HEK293 (cell line): ENCODE results near the gene CISH.

Source experiments
- OSR2 ChIP-seq: fragments of 450-650 bp; formaldehyde crosslinking; IDR thresholded peaks from 2 replicates; pipeline ENCODE4 v1.5.1; 2016; ENCODE audit warnings: missing biosample characterization, missing genetic modification characterization
- SCRT2 ChIP-seq: fragments of 450-650 bp; formaldehyde crosslinking; IDR thresholded peaks from 2 replicates; pipeline ENCODE4 v1.5.1; 2016; ENCODE audit warnings: missing biosample characterization, missing genetic modification characterization
- YY1 ChIP-seq: fragments of 450-650 bp; formaldehyde crosslinking; IDR thresholded peaks from 2 replicates; pipeline ENCODE4 v1.5.1; 2018; ENCODE audit warnings: missing biosample characterization, missing genetic modification characterization
- ZFP69B ChIP-seq: fragments of 450-650 bp; formaldehyde crosslinking; IDR thresholded peaks from 2 replicates; pipeline ENCODE4 v1.5.1; 2016; ENCODE audit warnings: missing biosample characterization, missing genetic modification characterization
- ZNF157 ChIP-seq: fragments of 450-650 bp; formaldehyde crosslinking; IDR thresholded peaks from 2 replicates; pipeline ENCODE4 v1.5.1; 2016; ENCODE audit warnings: missing biosample characterization, missing genetic modification characterization
- ZNF175 ChIP-seq: fragments of 450-650 bp; formaldehyde crosslinking; IDR thresholded peaks from 2 replicates; pipeline ENCODE4 v1.5.1; 2016; ENCODE audit warnings: missing biosample characterization, missing genetic modification characterization
- ZNF274 ChIP-seq, 2 experiments: fragments of 200-500 bp in 1 of 2; fragments of 450-650 bp in 1 of 2; sonication (Bioruptor generic) in 1 of 2; formaldehyde crosslinking in 1 of 2; IDR thresholded peaks; 2 replicates each; pipeline versions ENCODE4 v1.5.1 to v1.6.1; 2014 to 2016; ENCODE audit warnings: borderline replicate concordance in 1 of 2, inconsistent platforms in 1 of 2, low read length in 1 of 2, missing biosample characterization in 1 of 2, missing genetic modification characterization in 1 of 2
- ZNF654 ChIP-seq: fragments of 450-650 bp; formaldehyde crosslinking; IDR thresholded peaks from 2 replicates; pipeline ENCODE4 v1.5.1; 2016; ENCODE audit warnings: low read depth, missing biosample characterization, missing genetic modification characterization
- ZNF830 ChIP-seq: fragments of 450-650 bp; IDR thresholded peaks from 2 replicates; pipeline ENCODE4 v1.5.0; 2018; ENCODE audit warnings: missing biosample characterization, missing genetic modification characterization, low read depth, mild to moderate bottlenecking, moderate library complexity
- TF ChIP-seq, protein P1 (sequence below): fragments of 450-650 bp; formaldehyde crosslinking; IDR thresholded peaks from 2 replicates; pipeline ENCODE4 v1.5.1; 2016; ENCODE audit warnings: missing biosample characterization, missing genetic modification characterization

DNA sequence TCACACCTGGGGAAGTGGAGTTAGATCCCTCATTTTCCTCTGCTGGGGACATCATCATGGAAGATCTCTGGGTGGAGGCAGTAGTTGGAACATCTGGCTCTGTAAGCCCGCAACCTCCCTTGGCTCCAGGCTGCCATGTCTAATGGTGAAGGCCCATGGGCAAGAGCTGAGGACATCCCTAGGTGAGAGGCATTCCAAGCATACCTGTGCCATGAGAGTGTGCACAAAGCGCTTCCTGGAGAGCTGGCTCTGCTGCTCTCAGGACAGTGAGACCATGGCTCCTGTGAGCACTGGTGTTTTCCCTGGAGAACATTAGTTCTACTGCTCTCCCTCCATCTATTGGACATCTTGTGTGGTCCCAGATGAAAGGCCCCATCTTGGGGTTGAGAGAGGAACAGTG, 13.1 kb upstream of the CISH start:
- TF ChIP-seq ZNF274 (IDR thresholded peaks at IDR 0.05; ENCODE audit: low read length) (no peak), ZNF274 (tag by site-specific recombination; IDR thresholded peaks at IDR 0.05; ENCODE audit: borderline replicate concordance) (no peak), ZFP69B (no peak), SCRT2 (tag by site-specific recombination) (no peak), YY1 (no peak), ZNF654 (tag by site-specific recombination) (no peak), ZNF157 (tag by site-specific recombination) (no peak), ZNF830 (no peak), OSR2 (tag by site-specific recombination) (no peak), ZNF175 (tag by site-specific recombination) (no peak)
- TF ChIP-seq, protein P1, sequence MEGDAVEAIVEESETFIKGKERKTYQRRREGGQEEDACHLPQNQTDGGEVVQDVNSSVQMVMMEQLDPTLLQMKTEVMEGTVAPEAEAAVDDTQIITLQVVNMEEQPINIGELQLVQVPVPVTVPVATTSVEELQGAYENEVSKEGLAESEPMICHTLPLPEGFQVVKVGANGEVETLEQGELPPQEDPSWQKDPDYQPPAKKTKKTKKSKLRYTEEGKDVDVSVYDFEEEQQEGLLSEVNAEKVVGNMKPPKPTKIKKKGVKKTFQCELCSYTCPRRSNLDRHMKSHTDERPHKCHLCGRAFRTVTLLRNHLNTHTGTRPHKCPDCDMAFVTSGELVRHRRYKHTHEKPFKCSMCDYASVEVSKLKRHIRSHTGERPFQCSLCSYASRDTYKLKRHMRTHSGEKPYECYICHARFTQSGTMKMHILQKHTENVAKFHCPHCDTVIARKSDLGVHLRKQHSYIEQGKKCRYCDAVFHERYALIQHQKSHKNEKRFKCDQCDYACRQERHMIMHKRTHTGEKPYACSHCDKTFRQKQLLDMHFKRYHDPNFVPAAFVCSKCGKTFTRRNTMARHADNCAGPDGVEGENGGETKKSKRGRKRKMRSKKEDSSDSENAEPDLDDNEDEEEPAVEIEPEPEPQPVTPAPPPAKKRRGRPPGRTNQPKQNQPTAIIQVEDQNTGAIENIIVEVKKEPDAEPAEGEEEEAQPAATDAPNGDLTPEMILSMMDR = no peak
